ENCODE measurements around the gene PSAT1.

DNA sequence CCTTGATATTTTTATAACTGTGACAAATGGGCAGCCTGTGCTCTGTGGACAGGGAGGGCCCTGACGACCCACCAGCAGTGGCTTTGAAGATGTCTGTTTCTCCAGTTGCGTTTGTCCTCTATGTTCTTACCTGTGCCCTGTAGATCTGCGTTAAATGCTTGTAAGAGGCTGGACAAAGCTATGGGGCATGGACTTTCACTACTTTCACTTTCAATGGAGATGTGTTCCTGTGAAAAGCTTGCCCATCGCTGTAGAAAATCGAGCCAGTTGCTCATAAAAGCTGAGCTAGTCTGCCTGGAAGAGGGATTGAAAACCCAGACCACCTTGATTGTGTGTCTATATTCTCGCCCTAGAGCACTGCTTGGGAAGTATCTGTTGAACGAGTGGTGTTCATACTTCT is 74.1 kb downstream of the PSAT1 start:
- no peak for TF ChIP-seq EZH2 (IDR thresholded peaks at IDR 0.05; ENCODE audit: low read length, unreplicated experiment)
- TF ChIP-seq, protein P1, sequence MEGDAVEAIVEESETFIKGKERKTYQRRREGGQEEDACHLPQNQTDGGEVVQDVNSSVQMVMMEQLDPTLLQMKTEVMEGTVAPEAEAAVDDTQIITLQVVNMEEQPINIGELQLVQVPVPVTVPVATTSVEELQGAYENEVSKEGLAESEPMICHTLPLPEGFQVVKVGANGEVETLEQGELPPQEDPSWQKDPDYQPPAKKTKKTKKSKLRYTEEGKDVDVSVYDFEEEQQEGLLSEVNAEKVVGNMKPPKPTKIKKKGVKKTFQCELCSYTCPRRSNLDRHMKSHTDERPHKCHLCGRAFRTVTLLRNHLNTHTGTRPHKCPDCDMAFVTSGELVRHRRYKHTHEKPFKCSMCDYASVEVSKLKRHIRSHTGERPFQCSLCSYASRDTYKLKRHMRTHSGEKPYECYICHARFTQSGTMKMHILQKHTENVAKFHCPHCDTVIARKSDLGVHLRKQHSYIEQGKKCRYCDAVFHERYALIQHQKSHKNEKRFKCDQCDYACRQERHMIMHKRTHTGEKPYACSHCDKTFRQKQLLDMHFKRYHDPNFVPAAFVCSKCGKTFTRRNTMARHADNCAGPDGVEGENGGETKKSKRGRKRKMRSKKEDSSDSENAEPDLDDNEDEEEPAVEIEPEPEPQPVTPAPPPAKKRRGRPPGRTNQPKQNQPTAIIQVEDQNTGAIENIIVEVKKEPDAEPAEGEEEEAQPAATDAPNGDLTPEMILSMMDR (conservative IDR thresholded peaks at IDR 0.05; ENCODE audit: low read depth, low read length) = no peak
